SU-DHL-6 (cell line): ENCODE measurements around the gene POLA1.

Source experiments
- CTCF ChIP-seq: fragments of 200-600 bp; sonication (generic); IDR thresholded peaks from one replicate; pipeline ENCODE4 v1.5.1; 2017; ENCODE audit warnings: antibody characterized with exemption, mild to moderate bottlenecking, low read length, moderate library complexity; ENCODE audit not compliant: insufficient read depth, poor library complexity, severe bottlenecking
- EZH2phosphoT487 ChIP-seq: fragments of 200-600 bp; sonication (generic), shearing (Covaris generic); conservative IDR thresholded peaks from 2 replicates; pipeline ENCODE4 v1.6.1; 2018; ENCODE audit warnings: mild to moderate bottlenecking, antibody characterized with exemption, low read length, moderate library complexity, mixed read lengths

- TF ChIP-seq CTCF (no peak), EZH2phosphoT487 (no peak)
Observed at GRCh38 chrX:24767557-24767956, 73.8 kb downstream of the POLA1 start.
